ENCODE results near the gene SPIRE2.

DNA sequence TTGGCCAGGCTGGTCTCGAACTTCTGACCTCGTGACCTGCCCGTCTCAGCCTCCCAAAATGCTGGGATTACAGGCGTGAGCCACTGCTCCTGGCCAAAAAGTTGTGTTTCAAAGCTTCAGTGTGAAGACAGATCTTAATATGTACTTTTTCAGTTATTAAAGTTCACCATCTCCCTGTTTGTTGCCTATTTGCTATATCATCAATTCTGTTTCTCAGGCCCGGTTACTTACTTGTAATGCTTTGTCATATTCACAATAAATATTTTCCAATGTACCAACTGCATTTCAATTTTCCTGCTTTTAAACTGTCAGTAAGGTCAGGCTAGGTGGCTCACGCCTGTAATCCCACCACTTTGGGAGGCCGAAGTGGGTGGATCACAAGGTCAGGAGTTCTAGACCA lies 34.3 kb upstream of the SPIRE2 start:
- TF ChIP-seq POLR2A (IDR thresholded peaks at IDR 0.05) (no peak), CTCF (IDR thresholded peaks at IDR 0.05) (no peak)
